Activated CD4-positive, alpha-beta memory T cell treated with anti-CD3 and anti-CD28 coated beads for 36 hours (primary cell): ENCODE data around the gene PIEZO1. TPM values are rescaled to one million over a fixed set of nuclear protein-coding genes. Genes with fewer than 3 reads are reported as not detected.

Experiments
- CTCF ChIA-PET: fragments of 350-600 bp; sonication (Branson Sonifier 250); formaldehyde crosslinking; loops from one replicate; lab custom pipeline; 2021; ENCODE audit warnings: antibody characterized with exemption, inconsistent platforms; lab: Charles Lee
- POLR2A ChIA-PET: fragments of 350-600 bp; sonication (Branson Sonifier 250); formaldehyde crosslinking; loops from one replicate; lab custom pipeline; 2021; ENCODE audit warnings: antibody characterized with exemption; lab: Charles Lee
- DNase-seq: peaks from one replicate; pipeline ENCODE4 v3.0.0-alpha.2; 2020
- H3K27ac Mint-ChIP-seq: one replicate; pipeline ENCODE4 v1.8.0; 2021; ENCODE audit warnings: mixed read lengths
- H3K27me3 Mint-ChIP-seq: one replicate; pipeline ENCODE4 v1.8.0; 2021; ENCODE audit warnings: mixed read lengths
- H3K36me3 Mint-ChIP-seq: one replicate; pipeline ENCODE4 v1.8.0; 2021; ENCODE audit warnings: mixed read lengths
- H3K4me1 Mint-ChIP-seq: one replicate; pipeline ENCODE4 v1.8.0; 2021; ENCODE audit warnings: low read depth, mixed read lengths
- H3K4me3 Mint-ChIP-seq: one replicate; pipeline ENCODE4 v1.8.0; 2021; ENCODE audit warnings: mild to moderate bottlenecking, mixed read lengths
- H3K9me3 Mint-ChIP-seq: one replicate; pipeline ENCODE4 v1.8.0; 2021; ENCODE audit warnings: mixed read lengths
- intact Hi-C: fragments of 100-400 bp; cut with micrococcal nuclease; formaldehyde crosslinking; loops from one replicate; pipeline ENCODE4 v1.15.1; 2023
- total RNA-seq, 2 experiments: library from RNA; stranded (reverse); gene quantifications; one replicate each; pipeline ENCODE4 v1.2.3, GENCODE V29; 2021

Gene PIEZO1, protein sequence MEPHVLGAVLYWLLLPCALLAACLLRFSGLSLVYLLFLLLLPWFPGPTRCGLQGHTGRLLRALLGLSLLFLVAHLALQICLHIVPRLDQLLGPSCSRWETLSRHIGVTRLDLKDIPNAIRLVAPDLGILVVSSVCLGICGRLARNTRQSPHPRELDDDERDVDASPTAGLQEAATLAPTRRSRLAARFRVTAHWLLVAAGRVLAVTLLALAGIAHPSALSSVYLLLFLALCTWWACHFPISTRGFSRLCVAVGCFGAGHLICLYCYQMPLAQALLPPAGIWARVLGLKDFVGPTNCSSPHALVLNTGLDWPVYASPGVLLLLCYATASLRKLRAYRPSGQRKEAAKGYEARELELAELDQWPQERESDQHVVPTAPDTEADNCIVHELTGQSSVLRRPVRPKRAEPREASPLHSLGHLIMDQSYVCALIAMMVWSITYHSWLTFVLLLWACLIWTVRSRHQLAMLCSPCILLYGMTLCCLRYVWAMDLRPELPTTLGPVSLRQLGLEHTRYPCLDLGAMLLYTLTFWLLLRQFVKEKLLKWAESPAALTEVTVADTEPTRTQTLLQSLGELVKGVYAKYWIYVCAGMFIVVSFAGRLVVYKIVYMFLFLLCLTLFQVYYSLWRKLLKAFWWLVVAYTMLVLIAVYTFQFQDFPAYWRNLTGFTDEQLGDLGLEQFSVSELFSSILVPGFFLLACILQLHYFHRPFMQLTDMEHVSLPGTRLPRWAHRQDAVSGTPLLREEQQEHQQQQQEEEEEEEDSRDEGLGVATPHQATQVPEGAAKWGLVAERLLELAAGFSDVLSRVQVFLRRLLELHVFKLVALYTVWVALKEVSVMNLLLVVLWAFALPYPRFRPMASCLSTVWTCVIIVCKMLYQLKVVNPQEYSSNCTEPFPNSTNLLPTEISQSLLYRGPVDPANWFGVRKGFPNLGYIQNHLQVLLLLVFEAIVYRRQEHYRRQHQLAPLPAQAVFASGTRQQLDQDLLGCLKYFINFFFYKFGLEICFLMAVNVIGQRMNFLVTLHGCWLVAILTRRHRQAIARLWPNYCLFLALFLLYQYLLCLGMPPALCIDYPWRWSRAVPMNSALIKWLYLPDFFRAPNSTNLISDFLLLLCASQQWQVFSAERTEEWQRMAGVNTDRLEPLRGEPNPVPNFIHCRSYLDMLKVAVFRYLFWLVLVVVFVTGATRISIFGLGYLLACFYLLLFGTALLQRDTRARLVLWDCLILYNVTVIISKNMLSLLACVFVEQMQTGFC (N-terminal part only)
- total RNA-seq: 100 to 1,000 TPM; 221 to 234 TPM

DNA sequence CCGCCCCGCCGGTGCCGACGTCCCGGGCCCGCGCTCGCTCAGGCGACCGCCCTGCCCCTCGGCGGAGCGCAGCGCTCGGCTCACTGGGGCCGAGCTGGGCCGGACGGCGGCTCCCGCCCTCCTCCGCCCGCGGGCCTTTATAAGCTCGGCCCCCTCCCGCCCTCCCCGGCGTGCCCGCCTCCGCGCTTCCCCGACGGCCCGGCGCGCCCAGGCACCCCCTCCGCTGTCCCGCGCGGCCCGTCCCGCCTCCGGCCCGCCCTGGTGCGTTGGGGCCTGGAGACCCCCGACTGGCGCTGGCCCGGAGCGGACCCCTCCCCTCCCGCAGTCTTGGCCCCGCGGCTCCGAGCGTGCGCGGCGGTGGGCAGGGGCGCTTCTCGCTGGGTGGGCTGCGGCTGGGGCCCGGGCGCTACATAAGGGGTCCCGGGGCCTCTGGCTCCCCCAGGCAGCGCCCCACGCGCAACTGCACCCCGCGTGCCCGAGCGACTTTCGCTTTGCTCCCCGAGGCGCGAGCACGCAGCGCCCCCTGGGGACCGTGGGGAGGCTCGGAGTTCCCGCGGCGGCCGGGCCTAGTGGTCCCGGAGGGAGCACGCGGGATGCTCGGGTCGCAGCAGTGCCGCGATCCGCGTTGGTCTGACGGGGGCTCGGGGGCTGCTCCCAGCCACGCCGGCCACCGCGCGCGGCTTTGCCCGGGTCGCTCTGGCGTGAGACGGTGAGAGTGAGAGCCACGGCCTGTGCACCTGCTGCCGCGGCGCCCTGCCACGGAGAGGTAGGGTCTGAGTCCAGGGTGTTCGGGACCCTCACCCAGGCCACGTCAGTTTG is at the start of gene PIEZO1:
PIEZO1 (minus strand) TSS at position 115 of the 819 bp plus-strand sequence. CDS start 256 bp downstream, outside the sequence.
- ChIA-PET POLR2A (interaction anchor here (0.6 to 5.9 kb wide), 3 partner anchors 8 to 25 kb away, joined by 3 to 81 read pairs (median 3); partner anchors contain the start of gene APRT), CTCF (interaction anchor here (1.0 to 8.2 kb wide), 11 partner anchors 11 to 80 kb away, joined by 3 to 118 read pairs (median 4); no protein-coding TSS in a partner anchor)
- peak; percentile 80 for DNase-seq
- no peaks in the 10 kb centered on the region for H3K9me3 Mint-ChIP-seq
- H3K4me1 Mint-ChIP-seq: peaks cover 37% of the 10 kb centered on the region
- intact Hi-C loops: no loop called here
- H3K27me3 Mint-ChIP-seq: no peaks in the 10 kb centered on the region
- peak within 1 kb of the TSS; percentile 89 for H3K27ac Mint-ChIP-seq
- H3K36me3 Mint-ChIP-seq: peaks cover 2% of the 10 kb centered on the region
- peak within 1 kb of the TSS; percentile 80 for H3K4me3 Mint-ChIP-seq

DNA sequence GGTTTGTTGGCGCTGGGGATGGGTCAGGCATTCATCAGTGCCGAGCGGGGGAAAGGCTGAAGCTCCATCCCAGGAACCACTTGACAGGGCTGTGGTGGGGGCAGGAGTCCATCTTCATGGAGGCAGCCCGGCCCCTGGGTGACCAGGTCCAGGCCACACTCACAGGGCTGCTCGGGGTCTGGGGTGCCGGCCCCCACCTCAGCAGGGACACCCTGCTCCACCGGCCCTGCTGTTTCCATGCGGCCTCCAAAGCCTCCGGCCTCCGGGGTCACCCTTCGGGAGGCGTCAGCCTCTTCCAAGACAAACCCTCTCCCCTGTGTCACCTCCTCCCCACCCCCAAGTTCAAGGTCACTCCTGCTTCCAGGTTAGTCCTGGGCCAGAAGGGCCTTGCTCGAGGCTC is 49.6 kb upstream of the PIEZO1 start:
- no peak overlapping the region for H3K4me3 Mint-ChIP-seq
- ChIA-PET CTCF (no interaction called here), POLR2A (no interaction called here)
- DNase-seq: no peak
- no peaks in the 10 kb centered on the region for H3K27me3 Mint-ChIP-seq
- no peaks in the 10 kb centered on the region for H3K4me1 Mint-ChIP-seq
- no peaks in the 10 kb centered on the region for H3K9me3 Mint-ChIP-seq
- H3K36me3 Mint-ChIP-seq: peaks cover 3% of the 10 kb centered on the region
- intact Hi-C loops: no loop called here
- no peak overlapping the region for H3K27ac Mint-ChIP-seq

DNA sequence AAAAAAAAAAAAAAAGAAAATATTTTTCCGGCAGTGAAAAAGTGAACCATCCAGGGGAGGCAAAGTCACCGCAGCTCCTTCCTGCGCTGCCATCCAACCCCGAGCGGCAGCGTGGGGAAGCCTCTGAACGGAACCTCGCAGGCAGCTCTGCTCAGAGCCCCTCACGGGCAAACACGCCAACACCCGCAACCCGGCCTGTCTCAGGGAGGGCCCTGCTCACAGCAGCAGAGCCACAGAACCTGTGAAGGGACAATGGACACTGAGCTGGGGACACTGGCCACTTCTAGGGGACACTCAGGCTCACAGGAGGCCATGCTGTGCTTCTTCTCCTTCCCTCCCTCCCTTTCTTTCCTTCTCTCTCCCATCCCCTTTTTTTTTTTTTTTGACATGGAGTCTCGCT is 48.1 kb upstream of the PIEZO1 start:
- CTCF ChIA-PET: no interaction called here

DNA sequence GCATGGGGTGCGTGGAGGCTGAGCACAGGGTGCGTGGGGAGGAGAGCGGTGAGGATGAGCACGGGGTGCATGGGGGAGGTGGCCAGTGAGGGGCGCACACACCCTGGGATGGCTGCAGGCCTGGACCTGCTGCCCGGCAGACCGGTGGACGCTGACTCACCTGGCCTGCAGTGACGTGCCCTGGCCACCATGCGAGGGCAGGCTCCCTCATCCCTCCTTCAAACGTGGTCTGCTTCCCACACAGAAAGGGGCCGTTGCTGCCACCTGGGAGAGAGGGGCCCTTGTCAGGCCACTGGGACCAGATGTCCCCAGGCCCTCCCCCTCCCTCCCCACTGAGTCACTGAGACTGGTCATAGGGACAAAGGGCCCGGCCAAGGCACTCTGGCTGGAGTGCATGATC is 46.8 kb upstream of the PIEZO1 start:
- H3K36me3 Mint-ChIP-seq: peaks cover 3% of the 10 kb centered on the region
- no peaks in the 10 kb centered on the region for H3K9me3 Mint-ChIP-seq
- POLR2A ChIA-PET: no interaction called here

More for the DNA sequence above, 48.1 kb upstream of the PIEZO1 start:
- no peaks in the 10 kb centered on the region for H3K9me3 Mint-ChIP-seq
- intact Hi-C loops: no loop called here
- H3K4me1 Mint-ChIP-seq: no peaks in the 10 kb centered on the region
- no peak for DNase-seq
- POLR2A ChIA-PET: no interaction called here
- no peak overlapping the region for H3K4me3 Mint-ChIP-seq
- peaks cover 3% of the 10 kb centered on the region for H3K36me3 Mint-ChIP-seq
- H3K27ac Mint-ChIP-seq: no peak overlapping the region
- H3K27me3 Mint-ChIP-seq: no peaks in the 10 kb centered on the region

DNA sequence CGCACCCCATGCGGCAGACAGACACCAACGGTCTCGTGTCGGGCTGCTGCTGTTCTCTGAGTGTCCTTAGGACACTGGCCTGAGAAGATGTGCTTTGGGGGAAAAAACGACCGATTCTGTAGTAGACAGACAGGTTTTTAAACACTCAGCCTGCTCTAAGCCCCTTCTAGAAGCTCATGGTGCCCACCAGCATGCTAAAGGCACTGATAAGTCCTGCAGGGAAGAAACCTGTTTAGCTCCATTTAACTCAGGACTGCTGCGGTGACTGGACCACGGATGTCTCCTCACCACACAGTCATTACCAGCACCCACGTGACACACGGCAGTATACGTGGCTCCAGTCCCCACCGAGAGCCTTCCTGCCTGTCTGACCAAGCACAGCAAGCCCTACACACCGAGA is 45.8 kb upstream of the PIEZO1 start:
- Mint-ChIP-seq H3K4me1 (no peaks in the 10 kb centered on the region), H3K9me3 (no peaks in the 10 kb centered on the region), H3K27ac (no peak overlapping the region), H3K27me3 (no peaks in the 10 kb centered on the region), H3K36me3 (peaks cover 3% of the 10 kb centered on the region), H3K4me3 (no peak overlapping the region)
- no peak for DNase-seq
- intact Hi-C loops: no loop called here
- ChIA-PET POLR2A (no interaction called here), CTCF (interaction anchor here (1.1 kb wide), 1 partner anchor 18 kb away, joined by 4 read pairs; no protein-coding TSS in a partner anchor)

More for the DNA sequence above, 46.8 kb upstream of the PIEZO1 start:
- CTCF ChIA-PET: no interaction called here
- Mint-ChIP-seq H3K27ac (no peak overlapping the region), H3K4me3 (no peak overlapping the region), H3K27me3 (no peaks in the 10 kb centered on the region), H3K4me1 (no peaks in the 10 kb centered on the region)
- intact Hi-C loops: no loop called here
- no peak for DNase-seq

DNA sequence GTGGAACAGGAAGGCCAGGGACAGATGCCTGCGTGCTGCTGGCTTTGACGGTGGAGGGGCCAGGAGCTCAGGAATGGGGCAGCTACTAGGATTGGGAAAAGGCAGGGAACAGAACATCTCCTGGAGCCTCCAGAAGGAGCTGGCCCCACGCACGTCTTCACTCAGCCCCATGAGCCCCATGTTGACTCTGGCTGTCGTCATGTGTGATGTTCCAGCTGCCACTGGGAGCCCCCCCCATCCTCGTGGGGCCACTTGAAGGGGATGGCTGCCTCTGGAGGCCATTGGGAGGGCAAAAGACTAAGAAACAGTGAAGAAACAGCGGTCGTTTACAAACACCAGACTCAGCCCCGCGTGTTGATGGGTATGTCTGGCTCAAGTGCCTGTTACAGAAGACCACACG is 45.2 kb upstream of the PIEZO1 start:
- no peak overlapping the region for H3K27ac Mint-ChIP-seq
- no peak for DNase-seq
- no peaks in the 10 kb centered on the region for H3K4me1 Mint-ChIP-seq
- CTCF ChIA-PET: interaction anchor here (1.1 kb wide), 1 partner anchor 18 kb away, joined by 4 read pairs; no protein-coding TSS in a partner anchor
- no peaks in the 10 kb centered on the region for H3K9me3 Mint-ChIP-seq
- H3K36me3 Mint-ChIP-seq: peaks cover 2% of the 10 kb centered on the region
- POLR2A ChIA-PET: no interaction called here
- H3K27me3 Mint-ChIP-seq: no peaks in the 10 kb centered on the region
- no peak overlapping the region for H3K4me3 Mint-ChIP-seq
- intact Hi-C loops: no loop called here

DNA sequence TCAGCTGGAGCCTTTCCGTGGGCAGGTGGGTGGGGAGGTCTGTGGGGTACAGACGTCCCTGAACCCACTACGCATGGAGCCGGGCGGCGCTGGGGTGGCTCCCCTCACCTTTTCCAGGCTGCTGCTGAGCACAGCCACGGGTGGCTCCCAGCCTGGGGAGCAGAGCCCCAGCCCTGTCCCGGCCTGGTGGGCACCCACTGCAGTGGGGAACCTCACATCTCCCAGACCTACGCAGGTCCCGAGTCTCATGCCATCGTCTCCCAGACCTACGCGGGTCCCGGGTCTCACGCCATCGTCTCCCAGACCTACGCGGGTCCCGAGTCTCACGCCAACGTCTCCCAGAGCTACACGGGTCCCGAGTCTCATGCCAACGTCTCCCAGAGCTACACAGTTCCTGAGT is 43.7 kb upstream of the PIEZO1 start:
- POLR2A ChIA-PET: interaction anchor here (0.5 kb wide), 1 partner anchor 26 kb away, joined by 4 read pairs; no protein-coding TSS in a partner anchor
- intact Hi-C loops: no loop called here

DNA sequence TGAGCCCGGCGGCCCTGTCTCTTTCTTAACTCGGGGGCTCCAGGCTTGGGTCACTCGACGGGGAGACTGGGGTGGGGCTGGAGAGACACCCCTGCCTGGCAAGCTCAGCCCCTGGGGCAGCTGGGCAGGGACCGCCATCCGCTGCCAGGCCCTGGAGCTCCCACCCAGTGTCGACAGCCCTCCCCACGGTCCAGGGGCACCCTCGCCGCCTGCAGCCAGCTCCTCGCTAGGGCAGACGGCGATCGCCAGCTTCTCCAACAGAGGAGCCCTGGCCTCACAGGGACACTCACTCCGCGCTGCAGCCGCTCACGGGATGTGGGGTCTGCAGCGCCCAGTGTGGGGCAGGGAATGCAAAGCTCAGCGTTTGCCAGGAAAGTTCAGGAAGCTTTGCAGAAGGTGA is 42.7 kb upstream of the PIEZO1 start:
- no peaks in the 10 kb centered on the region for H3K36me3 Mint-ChIP-seq
- DNase-seq: no peak
- H3K27me3 Mint-ChIP-seq: no peaks in the 10 kb centered on the region
- intact Hi-C loops: no loop called here
- ChIA-PET CTCF (no interaction called here), POLR2A (no interaction called here)
- H3K9me3 Mint-ChIP-seq: no peaks in the 10 kb centered on the region
- no peaks in the 10 kb centered on the region for H3K4me1 Mint-ChIP-seq
- no peak overlapping the region for H3K27ac Mint-ChIP-seq
- H3K4me3 Mint-ChIP-seq: no peak overlapping the region

More for the DNA sequence above, 43.7 kb upstream of the PIEZO1 start:
- Mint-ChIP-seq H3K9me3 (no peaks in the 10 kb centered on the region), H3K36me3 (no peaks in the 10 kb centered on the region), H3K27ac (no peak overlapping the region), H3K4me3 (no peak overlapping the region), H3K27me3 (no peaks in the 10 kb centered on the region), H3K4me1 (no peaks in the 10 kb centered on the region)
- CTCF ChIA-PET: no interaction called here
- DNase-seq: no peak

DNA sequence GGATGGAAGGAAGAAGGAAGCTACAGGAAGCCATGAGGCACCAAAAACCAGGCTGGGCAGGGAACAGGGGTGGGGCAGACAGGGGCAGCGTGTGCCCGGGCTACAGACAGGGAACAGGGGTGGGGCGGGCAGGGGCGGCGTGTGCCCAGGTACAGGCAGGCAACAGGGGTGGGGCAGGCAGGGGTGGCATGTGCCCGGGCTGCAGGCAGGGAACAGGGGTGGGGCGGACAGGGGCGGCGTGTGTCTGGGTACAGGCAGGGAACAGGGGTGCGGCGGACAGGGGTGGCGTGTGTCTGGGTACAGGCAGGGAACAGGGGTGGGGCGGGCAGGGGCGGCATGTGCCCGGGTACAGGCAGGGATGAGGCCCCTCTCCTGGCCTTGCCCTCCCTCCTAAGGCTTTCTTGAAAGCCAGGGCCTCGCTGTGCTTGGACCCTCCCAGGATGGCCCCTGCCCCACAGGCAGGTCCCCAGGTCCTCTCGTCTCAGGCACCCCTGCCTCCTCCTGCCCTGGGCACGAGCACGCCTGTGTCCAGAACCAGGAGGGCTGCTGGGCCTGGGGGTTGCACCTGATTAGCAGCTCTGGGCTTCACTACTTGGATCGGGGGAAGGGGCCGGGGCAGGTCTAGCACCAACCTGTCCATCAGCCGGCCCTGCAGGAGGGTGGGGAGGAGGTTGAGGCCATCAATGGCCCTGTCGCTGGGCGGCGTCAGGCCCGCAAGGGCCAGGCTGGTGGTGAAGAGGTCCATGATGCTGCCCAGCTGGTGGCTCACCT is 41.2 kb upstream of the PIEZO1 start:
- H3K27ac Mint-ChIP-seq: no peak overlapping the region
- CTCF ChIA-PET: no interaction called here
- POLR2A ChIA-PET: no interaction called here
- no peaks in the 10 kb centered on the region for H3K36me3 Mint-ChIP-seq
- no peak for DNase-seq
- no peak overlapping the region for H3K4me3 Mint-ChIP-seq
- no peaks in the 10 kb centered on the region for H3K4me1 Mint-ChIP-seq
- H3K27me3 Mint-ChIP-seq: no peaks in the 10 kb centered on the region
- intact Hi-C loops: no loop called here
- no peaks in the 10 kb centered on the region for H3K9me3 Mint-ChIP-seq

DNA sequence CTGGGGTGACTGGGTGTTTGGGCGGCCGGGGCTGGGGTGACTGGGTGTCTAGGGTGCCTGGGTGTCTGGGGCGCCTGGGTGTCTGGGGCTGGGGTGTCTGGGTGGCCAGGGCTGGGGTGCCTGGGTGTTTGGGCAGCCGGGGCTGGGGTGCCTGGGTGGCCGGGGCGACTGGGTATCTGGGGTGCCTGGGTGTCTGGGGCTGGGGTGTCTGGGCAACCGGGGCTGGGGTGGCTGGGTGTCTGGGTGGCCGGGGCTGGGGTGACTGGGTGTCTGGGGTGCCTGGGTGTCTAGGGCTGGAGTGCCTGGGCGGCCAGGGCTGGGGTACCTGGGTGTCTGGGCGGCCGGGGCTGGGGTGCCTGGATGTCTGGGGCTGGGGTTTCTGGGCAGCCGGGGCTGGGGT is 40.1 kb upstream of the PIEZO1 start:
- H3K9me3 Mint-ChIP-seq: no peaks in the 10 kb centered on the region
- ChIA-PET POLR2A (no interaction called here), CTCF (no interaction called here)
- no peaks in the 10 kb centered on the region for H3K4me1 Mint-ChIP-seq
- H3K27me3 Mint-ChIP-seq: no peaks in the 10 kb centered on the region
- intact Hi-C loops: no loop called here
- no peak for DNase-seq
- H3K4me3 Mint-ChIP-seq: no peak overlapping the region
- H3K27ac Mint-ChIP-seq: no peak overlapping the region
- no peaks in the 10 kb centered on the region for H3K36me3 Mint-ChIP-seq
